Hematopoietic multipotent progenitor cell treated with erythropoietin and hydrocortisone succinate and interleukin-3 and kit ligand, for 8 days (in vitro differentiated cells): ENCODE measurements around the gene CCDC82.
A peak's percentile ranks its signal among the peaks of the same experiment; 100 is the strongest.

Source experiments
- DNase-seq: peaks from one replicate; pipeline ENCODE4 v3.0.0-alpha.2; 2015

Gene CCDC82

DNA sequence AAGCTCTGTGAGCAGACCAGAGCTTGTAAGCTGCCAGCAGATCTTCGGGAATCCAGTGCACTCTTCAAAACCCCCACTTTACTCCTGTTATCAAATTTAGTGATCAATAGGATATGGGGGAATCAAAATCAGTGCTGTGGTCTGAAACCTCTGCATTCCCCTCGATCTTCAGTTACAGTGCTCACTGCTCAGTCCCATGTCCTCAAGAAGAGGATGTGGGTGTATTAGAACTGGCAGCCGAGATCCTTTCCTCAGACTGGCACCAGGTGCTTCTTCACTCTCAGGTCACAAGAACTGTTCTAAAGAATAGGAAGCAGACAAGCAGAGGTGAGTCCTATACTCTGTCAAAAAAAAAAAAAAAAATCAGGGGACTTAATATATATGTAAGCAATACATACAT is 31.4 kb downstream of the CCDC82 start:
- no peak for DNase-seq

DNA sequence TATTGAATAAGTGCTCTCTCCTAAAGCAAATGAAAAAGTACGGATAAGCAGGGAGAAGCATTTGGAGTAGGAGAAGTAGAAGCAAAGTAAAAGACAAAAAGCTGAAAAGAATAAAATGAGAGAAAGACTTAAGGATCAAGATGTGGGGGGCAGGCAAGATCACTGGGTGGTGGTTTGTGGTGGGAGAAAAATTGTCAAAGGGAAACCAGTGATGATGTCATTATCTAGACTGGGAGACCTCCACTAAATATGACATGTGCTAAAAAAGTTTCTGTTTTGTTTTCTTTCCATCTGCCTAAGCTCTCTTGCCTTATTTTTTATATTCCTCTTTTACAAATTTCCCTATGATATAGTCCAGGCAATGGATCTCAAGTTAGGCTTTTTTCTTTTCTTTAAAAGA is 31.9 kb downstream of the CCDC82 start:
- no peak for DNase-seq

DNA sequence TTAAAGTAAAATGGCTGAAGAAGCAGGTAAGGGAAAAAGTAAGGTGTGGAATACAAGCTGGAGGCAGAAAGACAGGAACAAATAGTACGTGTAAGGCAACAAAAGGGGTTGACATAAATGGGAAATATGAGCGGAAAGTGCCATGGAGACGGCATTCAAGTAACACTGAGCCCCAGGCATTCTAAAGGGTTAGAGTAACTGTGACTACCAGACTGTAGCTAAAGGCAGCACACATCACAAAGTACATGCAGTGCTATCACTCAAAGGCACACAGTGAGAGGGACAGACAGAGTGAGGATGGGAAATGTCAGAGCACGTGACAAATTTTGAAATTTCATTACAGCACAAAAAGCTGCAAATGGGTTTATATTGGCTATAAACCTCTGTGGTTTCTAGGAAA is 32.9 kb downstream of the CCDC82 start:
- no peak for DNase-seq

DNA sequence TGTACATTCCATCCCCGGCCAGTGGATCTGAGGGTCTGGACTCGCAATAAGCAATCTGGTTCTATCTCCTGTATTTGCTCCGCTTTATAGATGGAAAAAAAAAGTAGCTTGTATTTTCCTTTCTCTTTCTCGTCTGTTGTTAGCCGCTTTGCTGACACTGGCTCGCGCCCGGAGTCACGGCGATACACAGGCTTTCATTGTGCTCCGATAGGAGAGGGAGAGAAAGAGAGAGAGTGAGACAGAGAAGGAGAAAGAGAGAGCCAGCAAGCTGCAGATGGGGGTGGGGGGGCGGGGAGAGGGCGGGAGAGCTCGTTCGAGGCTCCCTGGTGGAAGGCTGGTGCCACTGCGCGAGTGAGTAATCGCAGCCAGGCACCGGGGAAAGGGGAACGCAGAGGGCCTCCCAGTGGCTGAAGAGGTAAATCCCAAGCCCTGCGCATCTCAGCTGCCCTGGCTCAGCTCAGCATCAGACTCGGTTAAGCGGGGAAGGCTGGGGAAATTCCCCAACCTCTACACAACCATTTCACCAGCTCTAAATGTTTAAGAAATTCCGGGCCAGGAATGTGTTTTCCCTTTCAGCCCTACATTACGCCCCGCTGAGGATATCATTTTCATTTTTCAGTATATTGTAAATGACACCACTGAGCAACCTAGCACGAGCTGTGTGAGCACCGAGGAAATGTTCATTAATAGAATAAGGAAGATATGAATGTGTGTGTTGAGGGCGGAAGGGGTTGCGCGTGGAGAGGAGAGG is 46.6 kb downstream of the CCDC82 start, which contains the start of gene MAML2:
Gene MAML2 (minus strand): TSS at position 235 of the 751 bp plus-strand sequence. CDS start 1,300 bp downstream, outside the sequence.
- DNase-seq: peak; percentile 90

DNA sequence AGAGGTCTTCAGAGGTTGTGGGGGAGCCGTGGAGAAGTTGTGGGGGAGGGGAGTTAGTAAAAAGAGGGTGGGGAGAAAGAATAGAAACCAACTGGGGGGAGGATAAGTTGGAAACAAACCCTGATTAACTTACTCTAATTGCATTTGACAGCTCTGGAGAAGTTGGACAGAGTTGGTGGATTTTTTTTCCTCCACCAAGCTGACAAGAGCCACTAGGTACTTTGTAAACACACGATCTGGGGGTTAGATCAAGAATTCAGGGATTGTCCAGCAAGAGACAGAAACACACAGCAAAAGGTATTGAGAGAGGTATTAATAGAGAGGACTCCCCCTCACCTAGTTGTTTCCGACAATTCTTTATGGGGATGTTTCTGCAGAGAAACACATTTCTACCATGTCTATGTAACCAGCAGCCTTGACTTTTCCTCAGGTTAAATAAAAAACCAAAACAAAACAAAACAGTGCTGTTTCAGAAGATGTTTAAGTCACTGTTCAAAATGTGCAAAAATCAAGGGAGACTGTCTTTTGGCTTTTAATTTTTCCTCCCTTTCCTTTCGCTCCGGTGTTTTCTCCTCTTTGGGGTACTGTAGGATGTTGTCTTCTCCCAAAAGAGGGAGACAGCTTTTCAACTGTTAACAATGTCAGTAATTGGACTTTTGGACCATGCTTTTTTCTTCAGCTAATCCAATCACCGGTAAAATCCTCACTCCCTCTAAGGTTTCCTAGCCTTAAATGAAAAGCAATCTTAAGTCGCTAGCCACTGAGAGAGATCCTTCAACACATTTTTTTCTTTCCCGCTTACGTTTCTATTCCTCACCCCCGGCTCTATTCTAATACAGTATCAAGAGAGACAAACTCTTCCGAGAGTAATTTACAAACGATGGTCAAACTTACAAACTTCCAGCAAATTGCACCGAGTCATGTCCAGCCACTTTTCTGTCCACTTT is 47.4 kb downstream of the CCDC82 start:
- no peak for DNase-seq

DNA sequence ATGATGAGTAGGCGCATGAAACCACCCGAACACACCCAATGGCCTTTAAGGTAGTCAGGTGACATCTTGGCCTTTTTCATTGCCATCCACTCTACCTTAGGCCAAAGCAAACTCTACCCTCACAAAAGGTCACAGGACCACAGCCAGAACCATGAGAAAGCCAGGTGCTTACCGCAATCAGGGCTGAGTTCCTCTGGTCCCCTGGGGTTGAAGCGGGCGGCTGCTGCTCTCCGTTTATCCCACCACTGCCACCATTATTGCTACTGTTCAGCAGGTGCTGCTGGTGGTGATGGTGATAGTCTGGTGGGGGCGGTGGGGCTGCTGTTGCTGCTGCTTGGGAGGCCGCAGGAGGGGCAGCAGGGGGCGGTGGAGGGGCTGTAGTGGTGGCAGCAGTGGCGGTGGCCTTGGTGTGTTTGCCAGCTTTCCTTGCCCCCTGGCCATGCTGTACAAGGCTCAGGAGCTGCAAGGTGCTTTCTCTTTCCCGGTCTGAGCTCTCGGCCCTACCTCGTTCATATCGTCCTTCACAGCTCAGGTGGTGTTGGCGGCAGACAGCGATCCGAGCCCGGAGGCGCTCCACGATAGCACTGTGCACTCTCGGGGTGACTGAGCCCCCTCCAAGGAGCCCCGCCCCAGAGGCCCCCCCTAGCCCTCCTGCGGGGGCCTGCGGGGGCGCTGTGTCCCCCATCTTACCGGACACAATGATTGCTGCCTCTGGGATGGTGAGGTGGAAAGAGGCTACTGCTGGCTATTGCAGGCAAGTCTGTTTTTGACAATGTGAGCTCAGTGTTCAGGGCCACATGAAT is 48.3 kb downstream of the CCDC82 start:
- peak; percentile 20 for DNase-seq

DNA sequence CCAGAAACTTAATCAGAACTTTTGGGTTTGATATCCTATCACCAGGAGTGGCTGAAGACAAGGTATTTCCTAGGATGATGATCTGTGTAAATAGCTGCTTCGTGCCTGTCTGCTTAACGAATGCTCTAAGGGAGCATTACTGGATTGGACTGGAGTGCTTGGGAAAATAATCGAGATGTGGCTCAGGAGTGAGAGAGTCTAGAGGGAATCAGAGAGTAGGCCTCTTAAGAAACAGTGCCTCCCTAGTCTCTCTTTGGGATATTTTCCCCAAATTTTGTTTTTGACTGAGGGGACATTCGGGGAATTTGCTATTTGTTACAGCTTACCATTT is 49.2 kb downstream of the CCDC82 start:
- DNase-seq: no peak

DNA sequence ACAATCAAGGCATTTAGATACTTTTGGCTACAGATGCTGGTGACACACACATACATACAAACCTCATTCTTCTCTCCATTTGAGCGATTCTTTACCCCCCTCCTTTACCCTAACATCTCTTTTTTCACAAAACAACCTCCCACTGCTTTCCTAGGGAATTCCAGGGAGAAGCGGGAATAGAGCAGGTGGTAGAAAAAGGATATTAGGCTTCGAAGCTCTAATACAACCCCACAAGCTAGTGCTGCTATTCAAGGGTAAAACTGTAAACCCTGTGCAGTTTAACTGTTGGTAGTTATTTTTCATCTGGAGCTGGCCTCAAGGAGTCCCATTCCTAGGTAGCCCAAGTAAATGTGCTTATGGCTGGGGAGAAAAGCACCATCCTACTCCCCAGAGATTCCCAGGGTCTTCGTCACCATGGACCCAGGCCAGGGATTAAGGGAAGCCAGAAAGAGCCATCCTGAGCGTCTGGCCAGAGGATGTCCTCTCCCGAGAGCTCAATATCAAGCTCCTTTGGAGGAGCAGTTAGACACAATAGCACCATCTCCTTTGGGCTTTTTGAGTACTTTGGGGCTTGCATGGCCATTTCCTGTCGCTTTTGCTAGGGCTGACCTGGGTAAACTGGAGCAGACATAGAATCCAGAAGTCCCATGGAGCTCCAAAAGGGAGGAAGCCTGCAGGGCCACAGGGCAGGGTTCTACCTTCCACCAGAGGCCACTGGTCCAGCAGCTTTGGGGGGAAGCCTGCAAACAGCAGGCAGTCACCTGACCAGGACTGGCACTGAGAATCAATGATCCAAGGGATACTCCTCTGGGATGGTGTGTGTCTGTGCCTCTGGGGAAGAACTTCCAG is 49.8 kb downstream of the CCDC82 start:
- no peak for DNase-seq

DNA sequence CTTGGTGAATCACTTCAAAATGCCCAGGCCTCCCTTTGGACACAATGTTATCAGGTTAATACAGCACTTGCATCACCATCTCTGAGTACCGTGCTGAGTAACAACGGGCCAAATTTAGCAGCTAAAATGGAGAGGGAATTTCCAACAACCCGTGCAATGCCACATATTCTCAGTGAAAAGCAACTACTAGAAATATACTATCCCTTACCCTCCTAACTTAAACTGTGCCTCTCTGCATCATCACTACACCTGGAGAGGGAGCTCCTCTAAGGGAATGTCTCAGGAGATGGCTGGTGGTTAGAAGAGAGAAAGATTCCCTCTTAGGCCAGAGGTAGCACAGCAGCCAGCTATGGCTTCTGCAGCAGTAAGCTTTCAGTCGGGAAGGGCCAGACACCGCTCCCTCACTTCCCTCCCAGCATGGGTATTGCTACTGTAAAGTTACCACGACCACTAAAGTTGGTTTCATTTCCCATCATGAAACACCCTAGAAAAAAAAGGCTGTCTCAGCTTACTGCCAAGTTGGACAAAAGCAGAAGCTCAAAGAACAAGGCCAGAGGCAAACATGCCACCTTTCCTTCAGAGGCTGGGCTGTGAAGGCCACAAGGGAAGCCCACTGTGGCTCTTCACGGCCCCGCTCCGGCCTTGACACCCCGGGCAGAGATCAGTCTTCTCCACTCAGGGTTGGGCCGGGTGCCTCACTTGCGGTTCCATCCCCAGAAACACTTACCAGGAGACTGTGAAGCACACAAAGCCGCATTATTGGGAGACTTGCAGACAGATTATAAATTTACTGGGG is 50.6 kb downstream of the CCDC82 start:
- no peak for DNase-seq

DNA sequence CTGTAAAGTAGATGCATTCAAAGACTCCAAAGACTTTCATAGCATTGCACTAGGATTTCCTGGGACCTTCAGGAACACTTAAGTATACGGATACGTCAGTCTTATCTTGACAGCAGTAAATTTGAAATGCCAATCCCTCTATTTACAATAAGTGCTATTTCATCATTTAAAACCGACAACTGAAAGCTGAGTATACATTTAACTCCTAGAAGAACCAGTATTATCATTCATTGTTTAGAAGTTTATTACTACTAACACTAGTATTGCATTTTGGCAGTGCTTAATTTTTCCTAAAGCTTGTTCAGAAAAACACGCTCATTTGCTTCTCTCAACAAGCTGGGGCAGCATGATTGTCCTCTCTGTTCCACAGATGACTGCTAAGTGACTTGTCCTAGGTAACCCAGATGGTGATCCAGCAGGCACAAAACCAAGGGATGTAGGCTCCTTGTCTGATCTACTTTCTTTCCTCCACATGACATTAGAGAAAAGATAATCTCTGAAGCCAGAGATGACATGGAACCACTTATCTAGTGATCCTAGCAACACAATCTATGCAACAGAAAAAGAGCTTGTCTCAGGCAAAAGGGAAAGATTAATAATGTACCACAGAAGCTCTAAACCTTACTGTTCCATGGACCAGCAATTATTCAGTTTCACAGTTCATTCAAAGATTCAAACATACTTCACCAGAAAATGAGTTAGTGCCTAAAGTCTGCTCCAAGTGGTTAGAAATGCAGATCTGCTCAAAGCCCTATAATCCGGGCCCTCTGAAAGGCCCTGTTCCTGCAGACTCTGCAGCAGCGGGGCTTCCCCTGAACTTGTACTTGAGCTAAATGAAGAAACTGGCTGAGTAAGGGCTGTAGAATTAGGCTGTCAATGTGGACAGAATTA is 51.9 kb downstream of the CCDC82 start:
- DNase-seq: no peak

DNA sequence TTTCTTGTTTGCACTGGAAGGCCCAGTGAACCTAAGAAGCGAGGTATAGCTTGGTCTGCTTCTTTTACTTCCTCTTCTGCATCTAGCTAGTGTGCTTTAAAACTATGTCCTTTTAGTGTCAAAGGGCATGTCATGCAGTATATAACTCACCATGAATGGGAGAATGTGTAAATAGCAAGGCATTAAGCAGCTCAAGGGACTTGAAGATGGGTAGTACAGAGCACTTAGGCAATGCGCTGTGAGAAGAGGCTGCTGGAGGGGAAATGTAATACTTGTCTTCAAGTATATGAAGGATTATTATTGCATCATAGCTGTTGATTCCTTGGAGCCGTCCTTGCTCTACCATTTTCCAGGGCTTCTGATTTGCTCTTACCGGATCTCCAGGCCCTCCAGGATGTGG is 54.3 kb downstream of the CCDC82 start:
- no peak for DNase-seq

DNA sequence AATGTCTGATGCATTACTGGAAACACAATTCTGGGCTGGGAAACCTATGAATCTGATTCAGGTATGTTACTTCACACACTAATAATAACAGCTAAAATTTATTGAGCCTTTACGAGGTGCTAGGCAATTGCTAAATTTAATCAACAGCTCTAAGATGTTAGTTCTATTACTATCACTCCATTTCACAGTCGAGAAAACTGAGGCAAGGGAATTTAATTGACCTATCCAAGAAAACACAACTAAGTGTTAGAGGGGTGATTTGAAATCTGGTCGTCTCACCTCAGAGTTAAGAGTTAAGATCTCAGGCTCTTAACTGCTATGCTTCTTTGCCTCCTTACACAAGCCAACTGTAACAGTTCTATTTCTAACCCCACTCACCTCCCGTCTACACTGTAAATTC is 55.5 kb downstream of the CCDC82 start:
- no peak for DNase-seq

DNA sequence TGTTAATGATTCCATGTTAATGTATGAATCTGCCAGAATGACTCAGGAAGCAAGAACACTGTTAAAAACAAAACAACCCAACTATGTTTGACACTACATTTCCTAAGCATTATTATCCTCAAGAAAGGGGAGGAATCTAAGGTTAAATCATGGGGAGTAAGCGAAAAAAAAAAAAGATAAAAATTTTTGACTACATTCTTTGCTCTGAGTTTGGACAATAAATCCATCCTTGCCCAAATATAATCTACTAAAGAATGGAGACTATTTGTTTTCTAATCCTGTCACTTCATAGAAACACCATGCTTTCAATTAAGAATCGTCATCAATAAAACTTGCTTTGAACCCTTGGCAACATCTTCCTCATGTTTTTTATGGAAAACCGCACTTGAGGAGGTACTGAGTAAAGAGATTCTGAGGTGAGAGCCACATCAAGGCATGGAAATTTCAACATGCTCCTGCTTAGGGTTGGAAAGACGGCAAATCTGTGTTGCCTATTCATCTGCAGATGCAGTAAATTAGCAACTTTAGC is 56.5 kb downstream of the CCDC82 start:
- DNase-seq: no peak

DNA sequence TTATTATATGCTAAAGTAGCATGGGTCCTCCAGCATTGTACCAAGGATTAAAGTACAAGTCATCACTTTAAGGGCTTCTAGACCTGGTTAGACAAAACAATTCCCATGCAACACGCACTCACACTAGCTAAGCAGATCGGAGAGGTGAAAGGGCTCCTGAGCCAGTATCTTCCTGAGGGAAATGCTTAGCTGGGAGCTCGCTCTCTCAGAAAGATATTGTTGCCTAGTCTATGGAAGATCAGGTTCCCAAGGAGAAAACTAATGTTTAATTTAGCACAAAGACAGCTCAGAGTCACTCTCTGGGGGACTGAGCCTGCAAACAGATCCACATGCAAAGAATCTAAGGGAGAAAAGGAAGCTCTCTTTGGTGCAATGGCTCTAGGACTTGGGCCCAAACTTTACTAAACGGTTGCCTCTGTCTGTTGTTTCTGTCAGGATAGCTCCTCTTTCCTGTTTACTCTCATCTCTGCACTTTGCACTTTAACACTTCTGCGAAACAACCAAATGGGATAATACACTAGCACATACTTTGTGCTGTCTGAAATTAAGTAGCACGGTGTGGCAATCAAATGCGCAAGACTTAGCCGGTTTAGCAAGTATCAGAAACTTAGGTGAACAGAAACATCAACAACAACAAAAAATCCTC is 57.5 kb downstream of the CCDC82 start:
- DNase-seq: no peak

DNA sequence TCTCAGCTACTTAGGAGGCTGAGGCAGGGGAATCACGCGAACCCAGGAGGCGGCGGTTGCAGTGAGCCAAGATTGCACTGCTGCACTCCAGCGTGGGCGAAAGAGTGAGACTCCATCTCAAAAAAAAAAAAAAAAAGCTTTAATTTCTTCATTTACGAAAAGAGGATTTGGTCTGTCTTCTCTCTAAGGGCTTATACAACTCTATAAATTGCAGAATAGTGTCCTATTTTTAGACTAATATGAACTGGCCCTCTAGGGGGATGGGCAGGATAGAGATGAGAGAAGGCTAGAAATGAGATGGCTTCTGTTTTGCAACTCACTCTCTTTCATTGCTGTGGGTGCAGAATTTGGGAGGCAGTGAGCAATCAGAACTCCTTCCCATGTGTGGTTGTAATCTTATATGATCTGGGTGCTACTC is 58.0 kb downstream of the CCDC82 start:
- no peak for DNase-seq

DNA sequence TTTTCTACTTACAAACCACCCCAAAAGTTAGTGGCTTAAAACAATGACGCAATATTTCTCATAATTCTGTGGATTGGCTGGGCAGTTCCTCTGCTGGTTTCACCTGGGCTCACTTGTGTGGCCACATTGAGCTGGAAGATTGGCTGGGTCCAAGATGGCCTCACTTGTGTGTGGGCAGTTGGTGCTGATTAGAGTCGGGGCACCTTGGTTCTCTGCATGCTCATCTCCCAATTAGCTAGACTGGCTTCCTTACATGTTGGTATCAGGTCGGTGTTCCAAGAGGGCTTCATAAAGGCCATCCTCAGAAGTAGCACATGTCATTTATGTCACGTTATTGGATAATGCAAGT is 59.2 kb downstream of the CCDC82 start:
- DNase-seq: no peak

DNA sequence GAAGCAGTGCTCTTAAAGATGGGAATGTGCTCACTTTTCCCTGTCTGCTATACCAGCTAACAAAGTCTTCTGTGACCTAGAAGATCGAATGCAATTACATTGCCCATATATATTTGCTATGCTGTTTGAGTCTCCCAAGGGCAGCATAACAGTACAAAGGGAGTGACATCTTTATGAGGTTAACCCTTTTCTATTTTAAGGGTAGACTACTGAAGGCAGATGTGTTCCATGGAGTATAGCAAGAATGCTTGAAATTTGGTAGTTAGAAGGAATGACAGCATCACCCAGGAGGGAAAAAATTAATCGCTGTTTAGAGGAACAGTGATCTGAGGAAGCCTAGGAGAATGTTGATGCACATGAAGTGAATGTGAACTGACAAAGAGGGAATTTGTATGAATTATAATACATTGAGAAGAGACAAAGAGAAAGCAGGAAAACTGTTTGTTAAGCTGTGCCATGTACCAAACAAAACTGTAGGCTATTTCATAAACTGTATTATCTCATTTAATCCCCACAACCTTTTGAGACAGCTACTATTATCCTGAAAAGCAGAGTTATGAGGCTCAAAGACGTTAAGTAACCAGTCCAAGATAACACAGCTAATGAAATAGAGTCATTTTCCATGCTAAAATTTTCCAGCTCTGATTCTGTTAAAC is 59.7 kb downstream of the CCDC82 start:
- DNase-seq: no peak

DNA sequence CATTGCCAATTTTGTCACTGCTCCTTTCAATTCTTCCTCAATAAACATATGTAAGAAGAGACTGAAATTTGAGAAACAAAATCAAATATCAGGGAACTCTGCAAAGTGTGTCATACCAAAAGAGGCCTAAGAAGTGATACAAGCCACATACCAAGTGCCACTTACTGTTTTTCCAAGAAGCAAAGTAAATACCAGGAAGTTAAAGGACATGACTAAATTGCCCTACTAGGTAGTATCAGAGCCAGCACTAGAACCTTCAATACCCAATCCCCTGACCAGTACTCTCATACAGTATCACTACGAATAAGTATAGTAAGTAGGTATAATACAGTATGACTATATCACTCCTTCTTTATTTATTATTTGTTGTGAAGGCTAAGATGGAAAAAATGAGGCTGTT is 60.3 kb downstream of the CCDC82 start:
- no peak for DNase-seq

DNA sequence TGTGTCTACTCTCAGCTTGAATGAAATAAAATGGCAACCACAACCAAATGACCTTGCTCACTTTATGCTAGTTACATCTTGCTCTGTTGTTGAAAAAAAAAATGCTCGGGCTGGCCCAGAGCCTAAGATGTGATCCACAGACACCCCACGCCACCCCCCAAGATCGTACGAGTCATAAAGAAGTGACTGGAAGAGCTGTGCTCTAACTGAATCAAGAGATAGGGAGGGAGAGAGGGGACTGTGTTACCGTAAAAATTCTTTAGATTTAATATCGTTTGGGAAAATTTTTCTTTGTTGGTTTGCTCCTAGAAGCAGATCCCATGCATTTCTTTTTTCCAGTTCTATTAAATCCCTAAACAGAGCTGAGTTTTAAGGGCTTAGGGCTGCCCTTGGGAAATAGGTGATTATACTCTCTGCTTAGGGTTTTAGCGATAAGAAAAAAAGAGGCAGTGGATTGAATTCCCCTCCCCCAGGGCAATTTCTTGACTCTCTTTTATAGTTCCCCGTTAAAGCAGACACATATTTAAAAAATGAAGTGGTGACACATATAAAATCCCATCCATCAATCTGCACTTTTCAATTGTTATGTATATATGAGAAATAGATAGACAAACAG is 61.2 kb downstream of the CCDC82 start:
- DNase-seq: no peak
